Inflammatory macrophage treated with lipopolysaccharide for 4 hours (primary cell): Measurements from ENCODE around the gene NUDT1.

Experiments
- DNase-seq: peaks from one replicate; pipeline ENCODE4 v3.0.0-alpha.2; 2020

NUDT1 gene

DNA sequence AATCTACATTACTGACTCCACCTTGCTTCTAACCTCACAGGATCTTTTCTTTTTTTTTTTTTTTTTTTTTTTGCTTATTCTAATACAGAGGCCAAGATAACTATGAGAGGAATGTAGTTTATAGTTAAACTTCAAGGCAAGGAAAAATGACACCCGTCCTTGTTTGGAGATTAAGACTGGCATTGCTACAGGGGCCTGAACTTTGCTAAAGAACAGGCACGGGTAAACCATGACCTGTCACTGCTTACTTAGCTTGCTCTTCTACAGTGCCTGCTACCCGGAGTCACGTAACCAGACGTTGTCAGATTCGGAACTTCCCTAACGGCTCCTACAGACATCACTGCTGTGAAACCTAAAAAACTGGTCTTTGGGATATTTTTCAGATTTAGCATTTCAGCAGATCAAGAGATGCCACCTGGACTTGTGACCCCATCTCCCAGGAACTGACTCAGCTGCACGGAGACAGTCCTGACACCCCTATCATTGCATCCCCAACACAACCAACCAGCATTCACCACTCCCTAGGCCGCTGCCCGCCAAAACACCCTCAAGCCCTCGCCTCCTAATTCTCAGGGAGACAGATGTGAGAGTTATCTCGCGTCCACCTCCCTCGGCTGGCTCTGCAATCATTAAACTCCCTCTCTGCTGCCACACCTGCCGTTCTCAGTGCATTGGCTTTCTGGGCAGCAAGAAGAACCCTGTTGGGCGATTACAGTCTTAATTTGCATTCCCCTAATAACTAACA is 36.8 kb upstream of the NUDT1 start:
- no peak for DNase-seq

DNA sequence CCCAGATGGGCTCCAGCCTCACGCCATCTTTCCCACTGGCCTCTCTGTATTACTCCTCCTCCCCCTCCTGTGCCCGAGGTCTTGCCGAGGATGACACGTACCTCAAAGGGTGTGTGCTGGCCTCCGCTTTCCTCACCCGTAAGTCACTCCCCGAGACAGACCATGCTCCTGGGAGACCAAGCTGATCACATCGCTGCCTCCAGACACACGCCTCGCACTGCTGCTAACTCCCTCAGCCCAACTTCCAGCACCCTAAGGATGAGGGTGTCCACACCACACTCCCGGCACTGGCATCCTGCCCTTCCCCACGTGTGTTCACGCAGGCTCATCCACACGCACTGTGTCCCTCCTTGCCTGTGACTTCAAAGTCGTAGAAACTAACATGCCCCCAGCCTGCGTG is 33.3 kb upstream of the NUDT1 start:
- DNase-seq = no peak

DNA sequence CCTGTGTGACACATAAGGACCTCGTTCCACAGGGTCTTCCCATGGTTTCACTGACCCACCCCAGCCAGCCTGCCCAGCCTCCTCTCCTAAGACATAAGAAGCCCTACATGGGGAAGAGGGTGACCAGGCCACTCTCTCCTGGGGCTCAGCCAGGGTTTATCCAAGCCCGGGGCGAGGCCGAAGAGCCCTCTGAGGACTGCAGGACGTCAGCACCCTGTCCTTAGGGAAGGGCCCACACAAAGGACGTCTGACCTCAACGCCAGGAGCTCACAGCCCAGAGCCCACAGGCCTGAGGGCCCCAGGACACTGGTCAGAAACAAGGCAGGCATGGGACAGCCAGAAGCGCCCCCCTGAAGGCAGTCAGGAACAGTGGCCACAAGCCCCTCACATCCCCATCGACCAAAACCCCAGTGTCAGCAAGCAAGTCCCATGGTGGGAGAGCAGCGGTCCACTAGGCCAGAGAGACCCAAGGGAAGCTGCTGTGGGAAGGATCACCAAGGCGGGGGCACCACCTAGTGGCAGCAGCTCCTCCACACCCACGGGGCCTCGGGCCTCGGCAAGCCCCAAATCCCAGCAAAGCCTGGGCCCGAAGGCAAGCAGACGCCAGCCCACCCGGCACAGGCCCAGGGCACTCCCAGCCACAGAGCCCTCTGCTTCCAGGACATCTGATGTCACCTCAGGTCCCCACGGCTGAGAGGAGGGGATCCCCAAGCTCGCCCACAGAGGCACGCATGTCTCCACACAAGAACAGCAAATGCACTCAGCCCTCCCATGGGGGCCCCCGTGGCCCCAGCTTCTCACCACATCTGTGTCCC is 32.7 kb upstream of the NUDT1 start:
- peak; percentile 35 for DNase-seq

DNA sequence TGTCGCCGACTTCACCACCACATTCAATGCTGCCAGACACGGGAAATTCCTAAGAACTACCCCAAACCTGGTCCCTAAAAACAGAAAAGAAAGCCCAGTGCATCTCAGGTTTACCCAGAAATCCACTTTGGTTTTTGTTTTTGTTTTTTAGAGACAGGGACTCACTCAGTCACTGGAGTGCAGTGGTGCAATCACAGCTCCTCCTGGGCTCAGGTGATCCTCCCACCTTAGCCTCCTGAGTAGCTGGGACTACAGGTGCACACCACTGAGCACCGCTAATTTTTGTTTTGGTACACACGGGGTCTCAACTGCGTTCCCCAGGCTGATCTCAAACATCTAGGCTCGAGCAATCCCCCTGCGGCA is 32.1 kb upstream of the NUDT1 start:
- DNase-seq = no peak

DNA sequence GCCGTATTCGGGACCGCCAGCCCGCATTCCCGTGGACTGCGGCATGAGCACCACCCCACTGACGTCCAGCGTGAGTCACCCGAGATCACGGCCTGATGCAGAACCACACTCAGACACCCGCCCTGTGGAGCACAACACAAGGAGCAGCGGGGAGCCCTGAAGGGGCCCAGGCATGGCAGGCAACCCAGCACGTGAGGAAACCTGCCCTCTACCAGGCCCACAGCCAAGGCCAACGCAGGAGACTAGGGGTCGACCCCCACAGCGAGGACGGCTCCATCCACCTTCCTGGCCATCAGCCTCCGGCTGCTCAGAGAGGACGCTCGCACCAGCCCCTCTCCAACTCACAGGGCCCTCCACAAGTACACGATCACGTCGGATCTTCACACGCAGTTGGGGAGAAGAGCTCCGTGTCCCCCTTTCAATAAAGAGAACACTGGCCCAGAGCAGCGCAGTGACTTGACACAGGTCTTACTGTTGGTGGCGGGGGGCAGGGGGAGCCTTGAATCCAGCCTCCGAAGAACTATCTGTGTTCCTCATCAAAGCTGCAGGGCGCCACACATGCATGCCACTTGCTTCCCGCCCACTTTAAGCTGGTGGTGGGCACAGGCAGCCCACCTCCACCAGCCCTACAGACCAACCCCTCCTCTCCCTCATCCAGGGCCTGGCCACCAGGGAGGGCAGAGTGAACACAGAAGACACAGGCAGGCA is 31.3 kb upstream of the NUDT1 start:
- no peak for DNase-seq

DNA sequence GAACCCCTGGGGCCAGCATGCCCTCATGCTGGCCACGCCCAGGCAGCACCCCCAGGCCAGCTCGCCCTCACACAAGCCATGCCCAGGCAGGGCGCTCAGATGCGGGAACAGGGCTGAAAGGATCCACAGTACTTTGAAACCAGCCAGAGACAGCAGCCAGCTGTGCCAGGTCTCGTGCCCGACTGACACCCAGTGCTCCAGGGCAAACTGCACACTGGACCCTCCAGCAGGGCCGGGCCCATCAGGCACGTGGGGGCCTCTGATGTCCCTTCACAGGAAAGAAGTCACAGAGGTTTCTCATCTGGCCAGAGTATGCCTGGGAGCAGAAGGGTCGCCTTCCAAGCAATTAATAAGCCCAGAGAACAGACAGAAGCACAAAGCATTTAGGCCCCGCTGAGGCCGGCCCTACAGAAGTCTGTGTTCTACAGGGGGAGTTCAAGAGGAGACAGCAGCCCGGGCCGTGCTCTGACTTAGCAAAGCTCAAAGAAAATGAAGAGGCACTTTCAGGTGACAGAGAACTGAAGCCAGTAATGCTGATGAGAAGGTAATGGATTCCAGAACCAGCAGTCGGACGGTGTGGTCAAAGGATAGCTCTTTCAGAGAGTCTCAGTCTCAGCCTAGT is 30.7 kb upstream of the NUDT1 start:
- DNase-seq = no peak

DNA sequence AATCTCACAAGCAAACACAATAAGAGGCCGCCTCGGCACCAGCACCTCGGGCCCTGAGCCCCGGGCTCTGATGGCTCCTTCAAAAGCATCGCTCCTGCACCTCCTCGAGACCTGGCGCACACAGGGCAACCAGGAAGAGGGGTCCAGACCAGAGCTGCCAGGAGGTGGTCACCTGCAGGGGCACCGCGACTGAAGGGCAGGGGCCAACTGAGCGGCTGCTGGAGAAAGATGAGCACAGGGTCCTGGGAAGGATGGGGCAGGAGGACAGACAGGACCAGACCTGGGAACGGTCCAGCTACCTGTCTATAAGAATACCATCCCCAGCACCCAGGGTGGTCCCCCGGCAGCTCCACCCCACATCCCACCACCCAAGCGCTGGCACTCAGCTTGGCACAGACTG is 30.1 kb upstream of the NUDT1 start:
- no peak for DNase-seq

DNA sequence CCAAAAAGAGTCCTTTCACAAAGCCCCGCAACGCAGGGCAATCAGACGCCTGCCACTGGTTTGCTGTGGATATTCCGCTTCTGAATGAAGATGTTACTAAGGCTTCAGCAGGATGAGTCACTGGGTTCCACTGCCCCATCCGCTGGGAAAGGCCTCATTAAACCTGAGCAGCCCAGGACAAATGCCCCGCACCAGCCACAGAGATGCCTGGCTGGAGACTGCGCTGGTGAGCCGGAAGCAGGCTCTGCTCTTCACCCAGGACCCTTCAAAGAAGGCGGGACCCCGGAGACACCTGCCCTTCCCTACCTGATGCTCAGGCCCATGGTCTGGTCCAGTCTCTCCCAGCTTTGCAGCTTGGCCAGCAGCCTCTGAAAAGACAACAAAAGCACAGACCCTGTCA is 29.1 kb upstream of the NUDT1 start:
- no peak for DNase-seq

DNA sequence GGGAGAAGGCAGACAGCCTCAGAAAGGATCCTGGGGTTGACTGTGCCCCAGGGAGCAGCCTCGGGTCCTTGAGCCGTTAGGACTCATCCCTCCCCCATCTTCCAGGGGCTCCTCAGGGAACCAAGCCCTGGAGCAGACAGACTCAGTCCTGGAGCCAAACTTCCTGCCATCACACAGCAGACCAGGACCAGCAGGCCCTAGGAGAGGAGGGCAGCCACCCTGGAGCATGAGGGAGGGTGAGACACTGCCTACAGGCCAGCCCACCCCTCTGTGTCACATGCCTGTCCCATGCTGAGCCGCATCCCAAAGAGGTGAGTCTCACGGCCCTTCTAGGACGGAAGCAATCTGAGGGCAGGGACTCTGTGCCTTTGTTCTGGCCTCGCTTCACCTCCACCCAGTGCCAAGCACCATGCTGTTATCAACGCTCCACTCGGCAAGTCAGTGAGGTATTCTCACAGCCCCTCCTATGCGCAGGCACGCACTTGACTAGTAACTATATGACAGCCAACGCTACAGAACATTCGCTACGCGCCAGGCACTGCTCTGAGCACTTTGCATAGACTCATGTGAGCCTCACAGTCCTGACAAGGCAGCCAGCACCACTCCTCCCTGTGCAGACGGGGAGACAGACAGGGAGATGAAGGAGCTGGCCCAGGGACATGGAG is 28.3 kb upstream of the NUDT1 start:
- no peak for DNase-seq

DNA sequence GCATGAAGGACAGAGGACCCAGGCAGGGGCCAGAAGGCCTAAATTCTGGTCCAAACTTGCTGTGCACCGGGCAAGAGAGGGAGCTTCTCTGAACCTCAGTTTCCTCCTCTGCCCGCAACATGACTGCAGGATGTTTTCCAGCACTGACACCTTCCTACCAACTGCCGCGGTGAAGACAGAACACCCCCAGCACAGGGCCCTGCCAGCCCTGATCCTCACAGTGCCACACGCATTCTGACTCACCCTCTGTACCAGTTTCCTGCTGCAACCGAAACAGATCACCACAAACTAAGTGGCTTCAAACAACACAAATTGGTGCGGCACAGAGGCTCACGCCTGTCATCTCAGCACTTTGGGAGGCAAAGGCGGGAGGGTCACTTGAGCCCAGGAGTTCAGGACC is 27.4 kb upstream of the NUDT1 start:
- DNase-seq = no peak

DNA sequence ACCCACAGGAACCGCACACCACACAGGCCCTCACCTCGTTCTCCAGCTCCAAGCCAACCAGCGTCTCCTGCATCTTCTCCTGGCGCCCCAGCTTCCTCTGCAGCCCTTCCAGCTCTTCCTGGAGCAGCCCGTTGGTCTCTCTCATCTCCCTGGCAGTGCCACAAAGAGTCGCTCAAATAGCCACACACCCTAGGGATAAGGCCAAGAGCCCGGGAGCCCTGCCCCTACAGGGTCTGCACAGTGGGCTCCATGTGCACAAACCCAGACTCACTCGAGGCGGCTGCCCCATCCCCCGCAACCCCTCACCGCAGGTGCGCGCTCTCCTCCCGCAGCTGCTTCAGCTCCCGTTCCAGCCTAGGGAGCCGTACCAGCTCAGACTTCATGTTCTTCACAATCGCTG is 26.2 kb upstream of the NUDT1 start:
- DNase-seq = no peak

DNA sequence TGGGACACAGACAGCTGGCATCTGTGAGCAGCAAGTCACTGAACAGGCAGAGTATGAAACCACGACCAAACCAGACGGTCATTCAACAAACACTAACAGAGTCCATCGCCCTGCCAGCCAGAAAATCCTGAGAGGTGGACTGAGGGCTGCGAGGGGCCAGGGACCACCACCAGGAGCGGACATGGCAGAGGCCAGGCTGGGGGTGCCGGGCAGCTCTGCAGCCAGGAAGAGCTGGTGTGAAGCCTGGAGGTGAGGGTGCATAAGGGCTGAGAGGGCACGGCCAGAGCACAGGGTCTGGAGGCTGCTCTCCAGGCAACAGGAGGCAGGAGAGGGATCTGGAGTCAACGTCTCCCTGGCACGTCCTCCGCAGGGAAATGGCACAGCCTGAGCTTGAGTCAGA is 24.8 kb upstream of the NUDT1 start:
- no peak for DNase-seq

DNA sequence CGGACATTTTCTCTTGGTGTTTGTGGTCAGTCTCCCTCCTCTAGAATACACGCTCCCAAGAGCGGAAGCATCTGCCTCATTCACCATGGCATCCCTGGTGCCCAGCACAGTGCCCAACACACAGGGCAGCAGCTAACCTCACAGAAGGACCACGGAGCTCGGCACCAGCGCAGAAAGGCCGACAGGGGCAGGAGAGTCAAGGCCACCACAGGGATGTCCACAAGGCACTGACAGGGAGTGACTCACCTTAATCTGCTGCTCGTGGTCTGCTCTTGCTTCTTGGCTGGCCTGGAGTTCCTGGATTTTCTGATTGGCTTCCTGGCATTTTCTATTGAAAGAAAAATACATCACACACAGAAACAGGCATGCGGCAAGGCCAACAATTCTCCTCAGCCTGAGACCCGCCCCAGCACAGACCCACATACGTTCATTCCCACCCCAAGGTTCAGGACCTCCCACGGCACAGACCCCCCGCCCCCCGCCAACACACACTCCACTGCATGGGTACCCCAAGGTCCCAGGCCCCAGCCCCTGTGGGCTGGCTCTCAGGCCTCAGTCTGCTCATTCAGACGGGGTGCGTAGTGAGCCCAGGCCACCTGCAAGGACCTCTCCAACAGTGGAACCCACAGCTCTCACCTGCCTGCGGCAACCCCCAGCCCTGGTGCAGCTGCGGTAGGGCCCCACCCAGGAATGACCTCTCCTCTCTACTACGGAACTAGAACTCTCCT is 24.1 kb upstream of the NUDT1 start:
- DNase-seq = no peak

DNA sequence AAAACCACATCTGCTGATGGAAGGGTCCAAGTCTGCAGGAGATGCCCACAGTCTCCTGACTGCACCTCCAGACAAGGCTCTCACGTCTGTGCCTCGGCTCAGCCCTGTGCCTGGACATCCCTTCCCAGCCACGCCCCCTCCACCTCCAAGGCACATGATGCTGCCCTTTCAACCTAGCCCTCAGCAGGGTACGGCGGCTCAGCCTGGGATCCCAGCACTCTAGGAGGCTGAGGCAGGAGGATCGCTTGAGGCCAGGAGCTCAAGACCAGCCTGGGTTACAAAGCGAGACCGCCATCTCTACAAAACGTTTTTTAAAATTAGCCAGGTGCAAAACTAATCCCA is 23.6 kb upstream of the NUDT1 start:
- no peak for DNase-seq

DNA sequence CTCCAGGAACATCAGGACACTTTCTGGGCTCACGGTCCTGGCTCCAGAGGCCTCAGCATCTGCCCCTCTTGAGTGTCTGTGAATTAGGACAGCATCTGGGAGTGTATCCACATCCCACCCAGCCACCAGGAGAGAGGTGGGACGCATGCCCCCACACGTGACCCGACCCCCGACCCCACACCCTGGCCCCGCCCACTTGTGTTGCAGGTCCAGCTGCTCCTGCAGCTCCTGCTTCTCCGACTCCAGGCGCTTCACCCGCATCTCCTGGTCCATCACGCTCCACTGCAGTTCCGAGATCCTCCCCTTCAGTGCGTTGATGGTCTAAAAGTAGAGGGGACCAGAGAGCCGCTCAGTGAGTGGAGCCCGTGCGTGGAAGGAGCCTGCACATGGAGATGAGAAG is 22.9 kb upstream of the NUDT1 start:
- DNase-seq = no peak

DNA sequence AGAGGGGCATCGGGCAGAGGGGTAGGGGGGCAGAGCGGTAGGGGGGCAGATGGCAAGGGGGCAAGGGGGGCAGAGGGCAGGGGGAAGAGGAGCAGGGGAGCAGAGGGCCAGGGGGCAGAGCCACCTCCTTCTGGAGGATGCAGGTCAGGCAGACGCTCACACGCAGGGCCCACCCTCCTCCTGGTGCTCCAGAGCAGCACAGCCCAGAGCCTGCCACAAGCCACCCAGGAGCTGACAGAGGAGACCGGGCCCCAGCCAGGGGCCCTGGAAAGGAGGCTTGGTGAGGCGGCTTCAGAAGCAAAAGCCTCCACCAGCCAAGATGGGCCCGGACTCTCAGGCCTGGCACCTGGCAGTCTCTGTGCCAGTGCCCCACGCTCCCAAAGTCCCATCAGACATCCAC is 22.4 kb upstream of the NUDT1 start:
- DNase-seq = no peak

DNA sequence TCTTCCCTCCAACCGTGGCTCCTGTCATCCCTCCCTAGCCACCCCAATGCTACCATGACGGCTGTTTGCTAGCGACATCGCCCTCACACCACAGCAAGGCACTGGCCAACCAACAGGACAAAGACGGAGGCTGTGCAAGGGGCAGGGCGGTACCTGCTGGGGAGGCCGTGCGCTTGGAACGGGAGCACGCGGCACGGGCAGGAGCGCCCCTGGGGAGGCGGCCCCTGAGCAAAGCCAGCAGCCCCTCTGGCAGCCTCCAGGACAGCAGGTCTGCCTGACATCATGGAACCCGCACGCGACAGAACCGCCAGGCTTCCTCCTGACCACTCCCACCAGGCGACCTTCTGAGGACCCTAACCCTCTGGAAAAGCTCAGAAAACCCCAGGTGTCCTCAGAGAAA is 22.0 kb upstream of the NUDT1 start:
- no peak for DNase-seq

DNA sequence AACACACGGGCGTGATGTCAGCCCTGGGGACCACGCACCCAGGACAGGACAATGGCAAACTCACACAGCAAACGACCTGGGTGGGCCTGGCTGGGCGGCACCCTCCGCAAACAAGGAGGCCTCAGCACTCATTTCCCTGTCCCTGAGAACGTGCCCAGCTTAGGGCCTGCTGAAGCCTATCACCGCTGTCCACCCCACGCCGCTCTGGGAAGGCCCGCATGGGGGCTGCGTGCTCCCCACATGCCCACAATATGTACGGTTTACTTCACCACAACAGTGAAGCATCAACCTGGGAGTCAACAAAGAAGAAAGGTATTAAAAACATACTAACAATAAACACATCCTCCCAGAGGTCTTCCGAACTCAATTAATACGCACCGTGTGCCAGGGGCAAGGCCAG is 21.5 kb upstream of the NUDT1 start:
- no peak for DNase-seq

DNA sequence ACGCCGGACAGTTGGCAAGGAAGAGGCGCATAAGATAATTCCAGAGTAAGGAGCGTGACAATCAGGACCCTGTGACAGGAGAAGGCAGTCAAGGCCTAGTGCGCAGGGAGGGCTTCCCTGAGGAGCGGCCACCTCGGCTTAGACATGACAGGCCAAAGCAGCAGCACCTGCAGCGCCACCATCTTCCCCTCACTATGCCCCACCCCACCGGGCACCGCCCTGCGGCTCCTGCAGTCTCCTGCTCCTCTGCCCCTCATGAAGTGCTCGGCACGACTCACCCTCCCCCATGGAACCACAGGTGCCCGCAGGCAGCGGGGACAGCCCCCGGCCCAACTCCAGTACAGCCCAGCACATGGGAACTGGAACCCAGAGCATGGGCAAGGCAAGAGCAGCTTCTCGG is 21.1 kb upstream of the NUDT1 start:
- DNase-seq = no peak

DNA sequence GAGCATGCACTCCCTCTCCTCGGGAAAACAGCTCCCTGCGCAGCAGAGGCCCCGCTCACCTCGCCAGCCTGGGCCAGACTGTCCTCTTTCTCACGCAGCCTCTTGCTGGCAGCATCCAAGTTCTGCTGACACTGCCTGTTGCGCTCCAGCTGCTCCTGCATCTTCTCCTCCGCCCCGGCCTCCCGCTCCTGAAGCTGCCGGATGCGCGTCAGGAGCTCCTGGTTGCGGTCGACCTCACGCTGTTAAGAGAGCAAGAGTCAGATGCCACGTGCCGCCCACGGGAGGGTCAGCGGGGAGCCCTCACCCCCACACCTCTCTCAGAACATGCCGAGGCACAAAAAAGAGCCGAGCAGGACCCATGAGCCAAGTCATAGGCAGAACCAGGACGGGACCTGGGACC is 19.5 kb upstream of the NUDT1 start:
- no peak for DNase-seq

DNA sequence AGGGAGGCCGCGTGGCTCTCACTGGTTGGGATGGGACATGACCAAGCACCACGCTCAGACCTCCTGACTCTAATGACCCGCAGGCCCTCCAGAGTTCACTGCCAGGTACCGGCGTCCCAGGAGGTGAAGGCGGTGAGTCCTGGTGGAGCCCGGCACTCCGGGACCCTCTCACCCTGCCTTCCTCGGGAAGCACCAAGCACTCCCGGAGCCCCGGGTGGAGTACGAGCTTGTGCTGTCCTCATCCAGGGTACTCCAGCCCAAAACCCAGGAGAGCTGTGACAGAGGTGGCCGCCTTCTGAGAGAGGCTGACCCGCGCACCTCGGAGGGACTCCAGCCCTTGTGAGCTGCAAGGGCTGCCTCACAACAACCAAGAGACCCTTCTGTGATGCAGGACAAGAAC is 18.7 kb upstream of the NUDT1 start:
- no peak for DNase-seq

DNA sequence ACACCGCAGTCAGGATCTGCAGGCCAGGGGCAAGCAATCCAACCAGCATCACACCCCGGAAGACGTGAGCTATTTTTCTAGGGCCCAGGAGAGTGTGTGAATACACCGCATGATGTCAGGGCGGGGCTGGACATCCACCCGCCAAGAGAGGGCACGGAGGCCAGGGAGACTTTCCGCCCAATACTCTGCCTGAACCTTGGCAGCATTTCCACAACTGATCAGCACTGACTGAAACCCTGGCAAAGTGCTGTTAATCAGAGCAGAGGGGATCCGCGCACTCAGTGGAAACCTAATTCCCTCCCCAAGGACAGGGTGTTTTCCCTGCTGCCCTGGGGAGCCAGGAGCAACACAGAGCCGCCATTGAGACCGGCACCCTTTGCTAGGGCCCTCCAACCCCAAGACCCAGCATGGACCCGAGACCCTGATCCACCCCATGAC is 17.5 kb upstream of the NUDT1 start:
- DNase-seq = no peak

DNA sequence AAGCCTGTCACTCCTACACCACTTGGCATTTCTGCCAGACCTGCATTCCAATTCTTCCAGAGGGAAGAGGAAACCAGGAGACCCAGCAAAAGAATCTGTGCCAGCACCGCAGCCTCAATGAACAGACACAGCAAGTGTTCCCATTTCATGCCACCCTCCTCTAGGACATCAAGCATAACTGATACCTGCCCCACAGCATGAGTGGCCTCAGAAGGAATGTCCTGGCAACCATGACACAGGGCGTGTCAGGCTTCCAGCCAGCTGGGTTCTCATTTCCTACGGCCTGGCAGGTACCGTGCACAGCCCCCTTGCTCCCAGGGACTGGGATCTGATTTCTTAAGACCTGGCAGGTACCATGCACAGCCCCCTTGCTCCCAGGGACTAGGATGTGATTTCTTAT is 17.1 kb upstream of the NUDT1 start:
- no peak for DNase-seq
